Stimulated activated CD8-positive, alpha-beta memory T cell treated with anti-CD3 and anti-CD28 coated beads, Interleukin-4, amount 100 ng/mL, for 48 hours (primary cell): Measurements from ENCODE around the gene DENND1B.

ENCODE experiments used
- DNase-seq: peaks from one replicate; pipeline ENCODE4 v3.0.0-alpha.2; 2020

The DENND1B gene, protein sequence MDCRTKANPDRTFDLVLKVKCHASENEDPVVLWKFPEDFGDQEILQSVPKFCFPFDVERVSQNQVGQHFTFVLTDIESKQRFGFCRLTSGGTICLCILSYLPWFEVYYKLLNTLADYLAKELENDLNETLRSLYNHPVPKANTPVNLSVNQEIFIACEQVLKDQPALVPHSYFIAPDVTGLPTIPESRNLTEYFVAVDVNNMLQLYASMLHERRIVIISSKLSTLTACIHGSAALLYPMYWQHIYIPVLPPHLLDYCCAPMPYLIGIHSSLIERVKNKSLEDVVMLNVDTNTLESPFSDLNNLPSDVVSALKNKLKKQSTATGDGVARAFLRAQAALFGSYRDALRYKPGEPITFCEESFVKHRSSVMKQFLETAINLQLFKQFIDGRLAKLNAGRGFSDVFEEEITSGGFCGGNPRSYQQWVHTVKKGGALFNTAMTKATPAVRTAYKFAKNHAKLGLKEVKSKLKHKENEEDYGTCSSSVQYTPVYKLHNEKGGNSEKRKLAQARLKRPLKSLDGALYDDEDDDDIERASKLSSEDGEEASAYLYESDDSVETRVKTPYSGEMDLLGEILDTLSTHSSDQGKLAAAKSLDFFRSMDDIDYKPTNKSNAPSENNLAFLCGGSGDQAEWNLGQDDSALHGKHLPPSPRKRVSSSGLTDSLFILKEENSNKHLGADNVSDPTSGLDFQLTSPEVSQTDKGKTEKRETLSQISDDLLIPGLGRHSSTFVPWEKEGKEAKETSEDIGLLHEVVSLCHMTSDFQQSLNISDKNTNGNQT

GRCh38 chr1:197775282-197776262, at the start of gene DENND1B:
TSS of gene DENND1B (minus strand) at chr1:197775480. CDS start at chr1:197775155, 325 bp downstream.
- peak; percentile 84 for DNase-seq

DNA sequence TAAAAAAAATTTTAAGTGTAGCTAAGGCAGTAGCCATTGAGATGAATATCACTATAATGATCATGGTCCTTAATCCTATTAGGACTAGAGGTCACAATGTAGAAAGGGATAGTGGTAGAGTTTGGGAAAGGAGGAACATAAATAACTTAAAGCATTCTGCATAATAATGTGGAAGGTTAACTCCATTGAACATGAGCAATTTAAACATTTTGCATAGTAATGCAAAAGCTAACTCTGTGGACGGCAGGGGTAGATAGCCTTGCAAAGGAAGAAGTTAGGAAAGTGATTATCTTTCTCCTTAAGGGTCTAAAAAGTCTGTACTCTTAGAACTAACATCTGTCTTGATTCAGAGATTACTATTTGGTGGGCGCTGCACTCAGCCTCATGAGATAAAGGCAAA, 39.0 kb upstream of the DENND1B start:
- DNase-seq = no peak

DNA sequence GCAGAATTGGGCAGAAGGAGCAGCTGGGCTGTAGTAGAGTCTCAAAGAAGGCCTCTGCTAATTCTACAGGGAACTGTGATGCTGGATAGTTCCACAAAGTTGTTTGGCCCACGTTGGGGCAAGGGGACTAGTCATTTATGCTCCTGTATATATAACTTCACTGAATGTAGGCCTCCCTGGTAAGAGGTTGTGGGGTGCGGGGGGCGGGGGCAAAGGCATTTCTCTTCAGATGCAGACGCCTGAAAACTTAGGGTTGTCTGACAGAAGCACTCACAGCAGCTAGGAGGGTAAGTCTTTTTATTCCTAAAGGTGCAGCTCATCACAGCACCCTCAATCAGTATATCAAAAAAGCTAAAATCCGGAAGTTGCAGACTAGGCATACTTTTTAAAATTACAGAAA, 38.5 kb upstream of the DENND1B start:
- no peak for DNase-seq

- DNase-seq = no peak
Observed at GRCh38 chr1:197811769-197812168, 36.5 kb upstream of the DENND1B start.

DNA sequence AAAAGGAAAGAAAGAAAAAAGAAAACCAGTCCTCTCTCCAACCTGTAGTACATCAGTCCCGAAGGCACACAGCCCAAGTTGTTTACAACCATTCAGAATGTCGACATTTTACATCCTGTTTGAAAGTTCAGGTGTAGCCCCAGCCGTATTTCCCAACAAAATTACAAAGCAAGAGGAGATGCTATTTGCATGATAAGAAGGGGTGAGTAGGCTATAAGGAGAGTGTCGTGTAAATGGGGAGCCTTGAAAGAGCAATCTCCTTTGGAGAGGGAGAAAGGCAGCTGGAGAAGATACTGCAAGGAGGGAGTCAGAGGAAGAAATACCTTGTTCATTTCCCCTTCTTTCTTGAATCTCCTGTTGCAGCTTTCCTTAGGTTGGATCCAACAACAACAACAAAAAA, 35.5 kb upstream of the DENND1B start:
- DNase-seq = no peak

DNA sequence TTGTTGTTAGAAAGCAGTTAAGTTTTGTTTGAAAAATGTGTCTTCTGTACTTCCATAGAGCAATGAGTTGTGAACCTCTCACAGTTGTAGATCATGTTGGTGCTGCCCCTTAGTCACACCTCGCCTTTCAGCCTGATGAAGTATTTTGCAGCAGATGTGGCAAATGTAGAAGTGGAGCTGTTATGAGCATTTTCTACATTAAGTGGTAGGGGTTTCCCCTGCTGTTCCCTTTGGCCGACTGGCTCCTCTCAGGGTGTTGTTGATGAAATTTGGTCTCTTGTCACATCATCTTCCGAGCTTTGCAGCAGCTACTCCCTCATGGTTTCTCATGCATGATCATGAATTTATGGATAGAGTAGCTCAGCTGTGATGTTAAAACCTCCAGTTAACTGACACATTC, 33.6 kb upstream of the DENND1B start:
- DNase-seq = no peak

- no peak for DNase-seq
Observed at GRCh38 chr1:197807739-197808453, 32.6 kb upstream of the DENND1B start.

DNA sequence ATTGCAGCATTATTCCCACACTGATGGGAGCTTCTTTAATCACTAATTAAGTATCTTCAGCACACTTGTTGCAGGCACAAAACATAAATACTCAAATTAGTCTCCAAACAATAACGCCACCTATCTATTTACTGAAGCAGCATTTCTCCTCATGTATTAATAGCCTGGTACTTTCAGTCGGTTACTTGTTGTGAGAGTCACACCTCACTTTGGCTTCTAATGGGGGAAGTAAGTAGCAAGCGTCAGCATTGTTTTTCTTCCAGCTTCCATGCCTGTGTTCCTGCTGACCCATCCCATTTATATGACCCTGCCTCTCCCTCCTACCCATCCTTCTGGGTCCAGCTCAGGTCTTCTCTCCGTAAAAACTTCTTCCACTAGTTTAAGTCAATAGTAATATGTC, 31.9 kb upstream of the DENND1B start:
- DNase-seq = no peak

DNA sequence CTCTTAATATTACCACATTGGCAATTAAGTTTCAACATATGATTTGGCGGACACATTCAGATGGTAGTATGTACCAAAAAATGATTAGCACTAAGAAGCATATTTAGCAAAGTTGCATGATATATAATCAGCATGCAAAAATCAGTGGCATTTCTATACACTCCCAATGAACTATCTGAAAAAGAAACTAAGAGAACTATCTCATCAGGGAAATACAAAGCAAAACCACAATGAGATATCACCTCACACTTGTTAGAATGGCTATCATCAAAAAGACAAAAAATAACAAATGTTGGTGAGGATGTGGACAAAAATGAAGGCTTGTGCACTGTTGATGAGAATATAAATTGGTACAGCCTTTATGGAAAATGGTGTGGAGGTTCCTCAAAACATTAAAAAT, 31.4 kb upstream of the DENND1B start:
- DNase-seq = no peak

DNA sequence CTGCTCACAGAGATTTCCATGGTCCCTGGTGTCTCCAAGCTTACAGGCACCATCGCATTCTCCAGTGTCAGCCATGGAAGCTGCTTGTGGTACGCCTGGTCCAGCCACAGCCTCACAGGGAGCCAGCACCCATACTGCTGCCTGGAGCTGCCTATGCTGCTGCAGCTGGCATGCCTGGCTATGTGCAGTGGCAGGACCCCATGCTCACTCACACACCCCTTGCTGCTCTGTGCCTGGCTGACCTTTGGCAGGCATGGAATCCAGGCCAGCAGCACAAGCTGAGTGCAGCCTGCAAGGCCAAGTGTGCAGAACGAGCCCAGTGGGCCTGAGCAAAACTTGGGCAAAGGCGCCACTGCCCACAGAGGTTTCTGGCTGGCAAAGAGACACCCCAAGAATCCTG, 26.4 kb upstream of the DENND1B start:
- no peak for DNase-seq

- DNase-seq = no peak
Observed at GRCh38 chr1:197801111-197801482, 25.8 kb upstream of the DENND1B start.

- no peak for DNase-seq
Observed at GRCh38 chr1:197800379-197801110, 25.3 kb upstream of the DENND1B start.

DNA sequence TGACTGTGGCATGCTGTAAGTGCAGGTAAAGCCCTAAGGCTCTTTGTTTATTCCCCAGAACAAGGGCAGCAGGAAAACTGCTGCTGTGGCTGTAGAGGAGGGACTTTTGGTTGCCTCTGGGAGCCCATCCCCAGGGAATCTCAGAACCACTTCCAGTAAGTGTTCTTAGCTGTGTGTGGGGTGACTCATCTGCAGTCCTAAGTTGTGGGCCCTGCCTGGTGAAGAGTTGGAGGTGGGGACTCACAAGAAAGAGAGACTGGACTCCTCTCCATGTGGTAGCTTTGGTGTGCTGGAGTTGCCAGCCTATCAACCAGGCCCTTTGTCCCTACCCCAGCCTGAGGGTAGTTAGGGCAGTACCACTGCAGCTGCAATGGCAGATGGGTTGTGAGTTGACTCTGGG, 24.0 kb upstream of the DENND1B start:
- no peak for DNase-seq

- DNase-seq = no peak
Observed at GRCh38 chr1:197798492-197798891, 23.2 kb upstream of the DENND1B start.

GRCh38 chr1:197797010-197797409, 21.7 kb upstream of the DENND1B start:
- DNase-seq = no peak

- no peak for DNase-seq
Observed at GRCh38 chr1:197788741-197789739, 13.8 kb upstream of the DENND1B start.

DNA sequence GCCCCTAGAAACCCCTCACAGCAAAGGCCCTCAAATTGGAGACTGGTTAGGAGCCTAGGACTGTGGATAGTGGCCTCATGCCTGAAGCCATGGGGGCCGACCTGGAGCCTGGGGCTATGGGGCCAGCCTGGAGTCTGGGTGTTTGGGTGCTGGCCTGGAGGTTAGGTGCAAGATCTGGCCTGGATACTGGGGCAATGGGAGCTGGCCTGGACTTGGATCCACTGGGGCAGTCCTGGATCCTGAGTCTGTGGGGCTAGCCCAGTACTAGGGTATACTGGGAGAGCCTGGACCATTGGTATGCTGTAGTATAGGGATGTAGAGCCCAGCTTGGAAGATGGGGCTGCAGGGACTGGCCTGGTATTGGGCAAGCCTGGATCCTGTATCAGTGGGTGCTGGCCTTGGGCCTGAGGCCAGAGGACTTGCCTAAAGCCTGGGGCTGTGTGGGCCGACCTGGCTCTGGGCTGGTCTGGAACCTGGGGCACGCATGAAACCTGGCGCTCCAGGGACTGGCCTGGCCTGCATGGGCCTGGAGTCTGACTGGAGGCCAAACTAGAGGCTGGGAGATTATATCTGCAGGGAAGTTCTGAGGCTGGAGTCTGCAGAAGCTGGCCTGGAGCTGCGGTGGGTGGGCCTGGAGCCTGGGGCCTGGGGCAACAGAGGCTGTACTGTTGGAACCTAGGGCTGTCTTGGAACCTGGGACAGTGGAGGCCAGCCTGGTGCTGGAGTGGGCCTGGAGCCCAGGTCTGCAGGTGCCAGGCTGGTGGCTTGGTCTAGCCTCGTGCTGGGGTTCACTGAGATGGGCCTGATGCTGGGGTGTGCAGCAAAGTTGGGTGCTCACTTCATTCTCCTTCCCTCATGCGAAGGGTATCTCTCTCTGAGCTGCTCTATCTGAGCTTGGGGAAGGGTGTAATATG, 12.6 kb upstream of the DENND1B start:
- no peak for DNase-seq

GRCh38 chr1:197787056-197787455, 11.8 kb upstream of the DENND1B start:
- DNase-seq = no peak

DNA sequence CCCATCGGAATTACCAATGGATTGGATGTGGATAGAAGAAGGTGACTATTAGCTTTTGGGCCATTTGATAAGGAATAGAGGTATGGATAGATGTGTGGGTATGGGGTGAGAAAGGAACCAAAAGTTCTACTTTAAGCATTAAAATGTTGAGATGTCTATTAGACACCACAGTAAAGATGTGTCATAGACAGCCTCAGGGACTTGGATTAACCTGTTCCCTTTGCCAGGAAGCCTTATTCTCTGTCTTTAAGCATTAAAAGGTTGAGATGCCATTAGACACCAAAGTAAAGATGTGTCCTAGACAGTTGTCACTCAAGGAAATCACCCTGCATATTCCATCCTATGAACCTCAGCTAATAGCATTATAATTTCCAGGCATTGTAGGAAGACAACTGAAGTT, 11.0 kb upstream of the DENND1B start:
- no peak for DNase-seq
